ENCODE data around the gene CDH23.

DNA sequence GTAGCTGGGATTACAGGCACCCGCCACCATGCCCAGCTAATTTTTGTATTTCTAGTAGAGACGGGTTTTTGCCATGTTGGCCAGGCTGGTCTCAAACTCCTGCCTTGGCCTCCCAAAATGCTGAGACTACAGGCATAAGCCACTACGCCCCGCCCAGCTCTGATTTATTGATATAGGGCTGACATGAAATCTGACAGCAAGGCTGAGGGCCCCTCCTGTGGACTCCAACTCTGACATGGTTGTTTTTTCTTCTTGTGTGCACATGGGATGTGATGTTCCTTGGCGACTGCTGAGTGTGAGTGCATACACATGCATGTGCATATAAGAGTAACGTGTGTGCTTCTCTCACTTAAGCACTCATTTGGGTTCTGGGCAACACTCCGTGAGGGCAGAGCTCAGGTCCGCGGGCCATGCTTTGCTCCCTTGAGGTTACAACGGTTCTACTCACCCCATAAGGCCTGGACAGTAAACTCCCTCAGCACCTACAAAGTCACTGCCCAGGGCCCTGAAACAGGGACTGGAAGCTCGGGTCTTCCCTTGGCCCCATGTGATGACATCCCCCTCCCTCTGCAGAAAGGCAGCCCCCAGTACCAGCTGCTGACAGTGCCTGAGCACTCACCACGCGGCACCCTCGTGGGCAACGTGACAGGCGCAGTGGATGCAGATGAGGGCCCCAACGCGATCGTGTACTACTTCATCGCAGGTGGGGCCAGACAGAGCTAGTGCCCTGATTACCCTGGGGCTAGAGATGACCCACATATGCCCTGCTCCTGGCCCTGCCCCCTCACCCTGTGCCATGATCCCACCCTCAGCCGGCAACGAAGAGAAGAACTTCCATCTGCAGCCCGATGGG lies 410.2 kb downstream of the CDH23 start:
- TF ChIP-seq ZFX (IDR thresholded peaks at IDR 0.05; ENCODE audit: borderline replicate concordance): no peak
- TF ChIP-seq, protein P1, sequence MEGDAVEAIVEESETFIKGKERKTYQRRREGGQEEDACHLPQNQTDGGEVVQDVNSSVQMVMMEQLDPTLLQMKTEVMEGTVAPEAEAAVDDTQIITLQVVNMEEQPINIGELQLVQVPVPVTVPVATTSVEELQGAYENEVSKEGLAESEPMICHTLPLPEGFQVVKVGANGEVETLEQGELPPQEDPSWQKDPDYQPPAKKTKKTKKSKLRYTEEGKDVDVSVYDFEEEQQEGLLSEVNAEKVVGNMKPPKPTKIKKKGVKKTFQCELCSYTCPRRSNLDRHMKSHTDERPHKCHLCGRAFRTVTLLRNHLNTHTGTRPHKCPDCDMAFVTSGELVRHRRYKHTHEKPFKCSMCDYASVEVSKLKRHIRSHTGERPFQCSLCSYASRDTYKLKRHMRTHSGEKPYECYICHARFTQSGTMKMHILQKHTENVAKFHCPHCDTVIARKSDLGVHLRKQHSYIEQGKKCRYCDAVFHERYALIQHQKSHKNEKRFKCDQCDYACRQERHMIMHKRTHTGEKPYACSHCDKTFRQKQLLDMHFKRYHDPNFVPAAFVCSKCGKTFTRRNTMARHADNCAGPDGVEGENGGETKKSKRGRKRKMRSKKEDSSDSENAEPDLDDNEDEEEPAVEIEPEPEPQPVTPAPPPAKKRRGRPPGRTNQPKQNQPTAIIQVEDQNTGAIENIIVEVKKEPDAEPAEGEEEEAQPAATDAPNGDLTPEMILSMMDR (IDR thresholded peaks at IDR 0.05): no peak

Data from 22Rv1 (cell line).